Dendritic cell treated with granulocyte-macrophage colony-stimulating factor and Interleukin-4, amounts not matched to agents 40 ng/mL and 50 ng/mL, for 4 days (primary cell): ENCODE results near the gene TNS4.

Experiments used
- H3K27ac Mint-ChIP-seq: one replicate; pipeline ENCODE4 v1.8.0; 2022; ENCODE audit warnings: mild to moderate bottlenecking, mixed read lengths
- H3K27me3 Mint-ChIP-seq: one replicate; pipeline ENCODE4 v1.8.0; 2022; ENCODE audit warnings: mild to moderate bottlenecking, mixed read lengths
- H3K36me3 Mint-ChIP-seq: one replicate; pipeline ENCODE4 v1.8.0; 2022; ENCODE audit warnings: low read depth, mixed read lengths
- H3K4me1 Mint-ChIP-seq: one replicate; pipeline ENCODE4 v1.8.0; 2022; ENCODE audit warnings: low read depth, mixed read lengths
- H3K4me3 Mint-ChIP-seq: one replicate; pipeline ENCODE4 v1.8.0; 2022; ENCODE audit warnings: mild to moderate bottlenecking, moderate library complexity, mixed read lengths
- H3K9me3 Mint-ChIP-seq: one replicate; pipeline ENCODE4 v1.8.0; 2022; ENCODE audit warnings: mixed read lengths
- intact Hi-C: fragments of 100-400 bp; cut with micrococcal nuclease; formaldehyde crosslinking; loops from one replicate; pipeline ENCODE4 v1.15.0; 2022

TNS4 gene

GRCh38 chr17:40472733-40473452 lies 28.5 kb downstream of the TNS4 start:
- Mint-ChIP-seq H3K4me3 (no peak overlapping the region), H3K27ac (no peak overlapping the region), H3K27me3 (peaks cover 21% of the 10 kb centered on the region), H3K9me3 (no peaks in the 10 kb centered on the region), H3K4me1 (no peaks in the 10 kb centered on the region), H3K36me3 (no peaks in the 10 kb centered on the region)
- intact Hi-C loops: no loop called here

- Mint-ChIP-seq H3K27ac (no peak overlapping the region), H3K27me3 (peaks cover 21% of the 10 kb centered on the region), H3K4me1 (no peaks in the 10 kb centered on the region), H3K9me3 (no peaks in the 10 kb centered on the region), H3K36me3 (no peaks in the 10 kb centered on the region), H3K4me3 (no peak overlapping the region)
- intact Hi-C loops: no loop called here
These were observed 29.3 kb downstream of the TNS4 start for GRCh38 chr17:40471846-40472732.

GRCh38 chr17:40470932-40471828 lies 30.2 kb downstream of the TNS4 start:
- Mint-ChIP-seq H3K27ac (no peak overlapping the region), H3K36me3 (no peaks in the 10 kb centered on the region), H3K9me3 (no peaks in the 10 kb centered on the region), H3K27me3 (peaks cover 26% of the 10 kb centered on the region), H3K4me1 (no peaks in the 10 kb centered on the region), H3K4me3 (no peak overlapping the region)
- intact Hi-C loops: no loop called here

- no peaks in the 10 kb centered on the region for H3K9me3 Mint-ChIP-seq
- H3K4me1 Mint-ChIP-seq: no peaks in the 10 kb centered on the region
- H3K4me3 Mint-ChIP-seq: no peak overlapping the region
- intact Hi-C loops: no loop called here
- peaks cover 28% of the 10 kb centered on the region for H3K27me3 Mint-ChIP-seq
- H3K27ac Mint-ChIP-seq: no peak overlapping the region
- no peaks in the 10 kb centered on the region for H3K36me3 Mint-ChIP-seq
These were observed 31.4 kb downstream of the TNS4 start for GRCh38 chr17:40469805-40470675.

- H3K9me3 Mint-ChIP-seq: no peaks in the 10 kb centered on the region
- H3K4me3 Mint-ChIP-seq: no peak overlapping the region
- no peaks in the 10 kb centered on the region for H3K4me1 Mint-ChIP-seq
- H3K36me3 Mint-ChIP-seq: no peaks in the 10 kb centered on the region
- peaks cover 25% of the 10 kb centered on the region for H3K27me3 Mint-ChIP-seq
- intact Hi-C loops: no loop called here
- H3K27ac Mint-ChIP-seq: no peak overlapping the region
These were observed 32.9 kb downstream of the TNS4 start for GRCh38 chr17:40468560-40468959.

GRCh38 chr17:40467281-40467867 lies 34.0 kb downstream of the TNS4 start:
- H3K9me3 Mint-ChIP-seq: no peaks in the 10 kb centered on the region
- H3K36me3 Mint-ChIP-seq: no peaks in the 10 kb centered on the region
- no peak overlapping the region for H3K4me3 Mint-ChIP-seq
- intact Hi-C loops: no loop called here
- no peaks in the 10 kb centered on the region for H3K4me1 Mint-ChIP-seq
- H3K27ac Mint-ChIP-seq: no peak overlapping the region
- H3K27me3 Mint-ChIP-seq: peaks cover 21% of the 10 kb centered on the region

- Mint-ChIP-seq H3K27me3 (peaks cover 21% of the 10 kb centered on the region), H3K27ac (no peak overlapping the region), H3K9me3 (no peaks in the 10 kb centered on the region), H3K4me3 (no peak overlapping the region), H3K36me3 (no peaks in the 10 kb centered on the region), H3K4me1 (no peaks in the 10 kb centered on the region)
- intact Hi-C loops: no loop called here
These were observed 35.0 kb downstream of the TNS4 start for GRCh38 chr17:40466298-40466971.

- Mint-ChIP-seq H3K27ac (no peak overlapping the region), H3K4me3 (no peak overlapping the region), H3K4me1 (no peaks in the 10 kb centered on the region), H3K36me3 (no peaks in the 10 kb centered on the region), H3K9me3 (no peaks in the 10 kb centered on the region), H3K27me3 (peaks cover 13% of the 10 kb centered on the region)
- intact Hi-C loops: no loop called here
These were observed 37.0 kb downstream of the TNS4 start for GRCh38 chr17:40464392-40464855.

GRCh38 chr17:40463122-40463550 lies 38.3 kb downstream of the TNS4 start:
- Mint-ChIP-seq H3K4me1 (no peaks in the 10 kb centered on the region), H3K27me3 (peaks cover 12% of the 10 kb centered on the region), H3K36me3 (no peaks in the 10 kb centered on the region), H3K4me3 (no peak overlapping the region), H3K27ac (no peak overlapping the region), H3K9me3 (no peaks in the 10 kb centered on the region)
- intact Hi-C loops: no loop called here

GRCh38 chr17:40462343-40463121 lies 38.9 kb downstream of the TNS4 start:
- Mint-ChIP-seq H3K36me3 (no peaks in the 10 kb centered on the region), H3K27me3 (peaks cover 16% of the 10 kb centered on the region), H3K27ac (no peak overlapping the region)

GRCh38 chr17:40461732-40462342 lies 39.6 kb downstream of the TNS4 start:
- peaks cover 18% of the 10 kb centered on the region for H3K27me3 Mint-ChIP-seq
- intact Hi-C loops: no loop called here
- no peaks in the 10 kb centered on the region for H3K4me1 Mint-ChIP-seq
- H3K36me3 Mint-ChIP-seq: no peaks in the 10 kb centered on the region
- H3K9me3 Mint-ChIP-seq: no peaks in the 10 kb centered on the region
- H3K4me3 Mint-ChIP-seq: no peak overlapping the region
- H3K27ac Mint-ChIP-seq: no peak overlapping the region

More at GRCh38 chr17:40462343-40463121, 38.9 kb downstream of the TNS4 start:
- no peaks in the 10 kb centered on the region for H3K9me3 Mint-ChIP-seq
- no peaks in the 10 kb centered on the region for H3K4me1 Mint-ChIP-seq
- H3K4me3 Mint-ChIP-seq: no peak overlapping the region
- intact Hi-C loops: no loop called here
